DOHH2 (cell line): ENCODE results near the gene EHD3.

ENCODE experiments used
- H3F3A ChIP-seq: fragments of 200-600 bp; sonication (generic), shearing (Covaris generic); 2 replicates; pipeline ENCODE4 v1.6.0; 2016; ENCODE audit warnings: antibody characterized with exemption, mild to moderate bottlenecking; ENCODE audit not compliant: control insufficient read depth, insufficient read depth
- H3K27ac ChIP-seq: fragments of 200-600 bp; sonication (generic); 2 replicates; pipeline ENCODE4 v1.5.1; 2014; ENCODE audit warnings: low read depth, mild to moderate bottlenecking, low read length, moderate library complexity
- H3K27me3 ChIP-seq: fragments of 200-600 bp; sonication (generic); 2 replicates; pipeline ENCODE4 v1.6.1; 2014; ENCODE audit warnings: mild to moderate bottlenecking, low read length, mixed read lengths; ENCODE audit not compliant: control insufficient read depth
- H3K36me3 ChIP-seq: fragments of 200-600 bp; sonication (generic); 2 replicates; pipeline ENCODE4 v1.6.1; 2014; ENCODE audit warnings: mild to moderate bottlenecking, low read length, moderate library complexity, mixed read lengths; ENCODE audit not compliant: control insufficient read depth
- H3K4me1 ChIP-seq: fragments of 200-600 bp; sonication (generic); 2 replicates; pipeline ENCODE4 v1.6.1; 2014; ENCODE audit warnings: mild to moderate bottlenecking, low read length, mixed read lengths; ENCODE audit not compliant: control insufficient read depth
- H3K4me2 ChIP-seq: fragments of 200-600 bp; sonication (generic); 2 replicates; pipeline ENCODE4 v1.6.0; 2014; ENCODE audit warnings: mild to moderate bottlenecking, low read length, moderate library complexity
- H3K4me3 ChIP-seq: fragments of 200-600 bp; sonication (generic); 2 replicates; pipeline ENCODE4 v1.5.1; 2014; ENCODE audit warnings: mild to moderate bottlenecking, low read length, mixed read lengths
- H3K79me2 ChIP-seq: fragments of 200-600 bp; sonication (generic); 2 replicates; pipeline ENCODE4 v1.6.1; 2014; ENCODE audit warnings: mild to moderate bottlenecking, low read length, mixed read lengths; ENCODE audit not compliant: control insufficient read depth
- H3K9me2 ChIP-seq: fragments of 200-600 bp; sonication (generic); replicated peaks from 2 replicates; pipeline ENCODE4 v1.6.1; 2014; ENCODE audit warnings: mild to moderate bottlenecking, low read length, mixed read lengths; ENCODE audit not compliant: control insufficient read depth
- H3K9me3 ChIP-seq: fragments of 200-600 bp; sonication (generic); 2 replicates; pipeline ENCODE4 v1.6.1; 2014; ENCODE audit warnings: antibody characterized with exemption, low read length, mixed read lengths; ENCODE audit not compliant: control insufficient read depth, insufficient read depth
- H4K20me1 ChIP-seq: fragments of 200-600 bp; sonication (generic); 2 replicates; pipeline ENCODE4 v1.6.0; 2014; ENCODE audit warnings: low read depth, mild to moderate bottlenecking, antibody characterized with exemption, low read length, moderate library complexity; ENCODE audit not compliant: control insufficient read depth, insufficient read depth
- EZH2phosphoT487 ChIP-seq: fragments of 200-600 bp; sonication (generic); IDR thresholded peaks from 2 replicates; pipeline ENCODE4 v1.6.1; 2017; ENCODE audit warnings: borderline replicate concordance, mild to moderate bottlenecking, antibody characterized with exemption, low read length, moderate library complexity, mixed read lengths
- TF ChIP-seq, protein P1 (sequence below): fragments of 200-600 bp; sonication (generic); IDR thresholded peaks from one replicate; pipeline ENCODE4 v1.5.1; 2014; ENCODE audit warnings: antibody characterized with exemption, mild to moderate bottlenecking, low read depth, low read length; ENCODE audit not compliant: poor library complexity, severe bottlenecking

EHD3 gene

DNA sequence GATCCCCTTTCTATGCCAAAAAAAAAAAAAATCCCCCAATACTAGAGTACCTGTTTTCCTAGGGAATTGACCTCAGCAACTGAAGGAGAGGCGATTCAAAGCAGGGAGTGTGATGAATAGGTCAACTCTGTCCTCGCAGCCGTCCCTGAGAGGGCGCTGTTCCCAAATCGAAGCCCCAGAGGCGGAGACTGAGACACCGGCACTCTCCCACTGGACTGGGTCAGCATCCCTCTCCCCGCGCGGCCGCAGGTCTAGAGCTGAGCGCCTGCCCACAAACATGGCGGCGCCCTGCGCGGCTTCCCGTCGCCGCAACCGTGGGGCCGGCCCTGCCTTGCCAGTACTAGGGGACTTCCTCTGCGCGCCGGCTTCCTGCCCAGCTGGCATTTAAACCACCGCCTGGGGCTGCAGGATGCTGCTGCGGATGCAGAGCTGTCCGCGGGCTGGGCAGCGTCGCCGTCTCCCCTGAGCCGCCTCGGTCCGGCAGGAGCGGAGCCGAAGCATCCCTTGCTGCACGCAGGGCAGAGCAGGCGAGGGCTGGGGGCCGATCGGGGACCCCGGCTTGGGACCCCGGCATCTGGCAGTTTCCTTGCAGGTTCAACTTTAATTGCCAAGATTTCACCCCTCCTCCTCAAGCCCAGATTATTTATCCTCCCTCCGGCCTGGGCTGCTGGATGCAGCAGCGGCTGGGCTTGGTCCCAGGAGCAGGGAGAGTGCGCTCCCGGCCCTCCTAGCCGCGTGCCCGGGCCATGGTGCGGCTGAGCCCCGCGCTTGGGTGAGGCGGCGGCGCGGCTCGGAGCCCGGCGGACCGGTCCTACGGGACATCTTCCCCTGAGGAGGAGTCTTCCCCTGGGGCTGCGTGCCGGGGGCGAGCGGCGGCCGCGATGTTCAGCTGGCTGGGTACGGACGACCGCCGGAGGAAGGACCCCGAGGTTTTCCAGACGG, at the start of gene EHD3:
EHD3 (plus strand) TSS at position 412 of the 942 bp plus-strand sequence; CDS start at position 882, 470 bp downstream.
- Histone ChIP-seq H3K4me1 (peaks cover 13% of the 10 kb centered on the region), H3K4me3 (peak within 1 kb of the TSS; percentile 69), H3K4me2 (peak within 1 kb of the TSS; percentile 79), H3K9me2 (no peaks in the 10 kb centered on the region), H3K27ac (no peak within 1 kb of the TSS), H3F3A (0 out of 2 replicates have a peak, but pooled peaks cover 2% of the 10 kb centered on the region), H3K36me3 (no peaks in the 10 kb centered on the region), H3K79me2 (no peaks in the 10 kb centered on the region), H3K9me3 (no peaks in the 10 kb centered on the region), H4K20me1 (no peaks in the 10 kb centered on the region), H3K27me3 (peaks cover 31% of the 10 kb centered on the region)
- TF ChIP-seq, protein P1, sequence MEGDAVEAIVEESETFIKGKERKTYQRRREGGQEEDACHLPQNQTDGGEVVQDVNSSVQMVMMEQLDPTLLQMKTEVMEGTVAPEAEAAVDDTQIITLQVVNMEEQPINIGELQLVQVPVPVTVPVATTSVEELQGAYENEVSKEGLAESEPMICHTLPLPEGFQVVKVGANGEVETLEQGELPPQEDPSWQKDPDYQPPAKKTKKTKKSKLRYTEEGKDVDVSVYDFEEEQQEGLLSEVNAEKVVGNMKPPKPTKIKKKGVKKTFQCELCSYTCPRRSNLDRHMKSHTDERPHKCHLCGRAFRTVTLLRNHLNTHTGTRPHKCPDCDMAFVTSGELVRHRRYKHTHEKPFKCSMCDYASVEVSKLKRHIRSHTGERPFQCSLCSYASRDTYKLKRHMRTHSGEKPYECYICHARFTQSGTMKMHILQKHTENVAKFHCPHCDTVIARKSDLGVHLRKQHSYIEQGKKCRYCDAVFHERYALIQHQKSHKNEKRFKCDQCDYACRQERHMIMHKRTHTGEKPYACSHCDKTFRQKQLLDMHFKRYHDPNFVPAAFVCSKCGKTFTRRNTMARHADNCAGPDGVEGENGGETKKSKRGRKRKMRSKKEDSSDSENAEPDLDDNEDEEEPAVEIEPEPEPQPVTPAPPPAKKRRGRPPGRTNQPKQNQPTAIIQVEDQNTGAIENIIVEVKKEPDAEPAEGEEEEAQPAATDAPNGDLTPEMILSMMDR = peak; percentile 20
- TF ChIP-seq EZH2phosphoT487 = no peak; the same call in 1 of the 2 replicates

DNA sequence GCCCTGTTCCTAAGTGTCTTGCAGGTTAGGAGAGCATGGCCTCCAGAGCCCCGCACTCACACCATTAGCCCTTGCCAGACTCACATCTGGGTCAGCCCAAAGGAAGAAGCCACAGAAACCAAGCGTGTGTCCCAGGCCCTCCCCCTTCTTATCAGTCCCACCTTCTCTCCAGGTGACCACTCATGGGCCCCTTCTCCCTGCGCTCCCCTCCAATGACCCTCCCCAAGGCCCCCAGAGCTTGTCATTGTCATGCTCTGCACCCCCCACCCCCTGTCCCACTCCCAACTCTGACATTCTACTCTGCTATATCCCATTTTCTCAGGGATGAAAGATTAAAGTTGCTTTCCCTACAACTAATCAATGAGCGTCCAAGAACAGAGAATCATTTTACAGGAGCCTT, 46.8 kb upstream of the EHD3 start:
- Histone ChIP-seq H4K20me1 (no peaks in the 10 kb centered on the region), H3K9me3 (no peaks in the 10 kb centered on the region), H3K4me2 (no peak overlapping the region), H3F3A (no peaks in the 10 kb centered on the region), H3K9me2 (no peaks in the 10 kb centered on the region), H3K27me3 (no peaks in the 10 kb centered on the region), H3K27ac (no peak overlapping the region), H3K4me1 (no peaks in the 10 kb centered on the region), H3K79me2 (no peaks in the 10 kb centered on the region), H3K36me3 (no peaks in the 10 kb centered on the region), H3K4me3 (no peak overlapping the region)
- no peak for TF ChIP-seq EZH2phosphoT487
- TF ChIP-seq, protein P1 = no peak

DNA sequence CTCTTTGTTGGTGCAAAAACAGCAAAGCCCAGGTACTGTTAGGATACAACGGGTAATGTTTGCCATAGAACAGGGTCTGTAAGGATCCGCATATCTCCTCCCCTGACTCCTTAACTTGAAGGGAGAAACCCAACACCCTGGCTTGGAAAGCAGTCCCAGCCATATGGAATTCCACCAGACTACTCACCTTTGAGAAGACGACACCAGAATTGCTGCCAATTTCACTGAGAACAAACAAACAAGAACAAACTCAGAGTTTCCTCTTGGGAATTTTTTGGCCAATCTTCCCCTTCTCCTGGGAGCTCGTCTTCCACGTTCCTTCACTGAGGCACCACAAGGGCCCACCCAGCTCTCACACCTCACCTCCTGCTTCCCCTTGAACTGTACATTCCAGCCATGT, 45.8 kb upstream of the EHD3 start:
- no peak overlapping the region for H3K27ac ChIP-seq
- TF ChIP-seq EZH2phosphoT487 = no peak
- TF ChIP-seq, protein P1 = no peak

More for the DNA sequence above, 45.8 kb upstream of the EHD3 start:
- H3K4me3 ChIP-seq = no peak overlapping the region
- H3K79me2 ChIP-seq = no peaks in the 10 kb centered on the region
- no peaks in the 10 kb centered on the region for H3K9me2 ChIP-seq
- H3K9me3 ChIP-seq = no peaks in the 10 kb centered on the region
- H3K27me3 ChIP-seq = no peaks in the 10 kb centered on the region
- no peaks in the 10 kb centered on the region for H3K36me3 ChIP-seq
- no peaks in the 10 kb centered on the region for H4K20me1 ChIP-seq
- no peaks in the 10 kb centered on the region for H3K4me1 ChIP-seq
- no peak overlapping the region for H3K4me2 ChIP-seq
- H3F3A ChIP-seq = no peaks in the 10 kb centered on the region
